ENCODE results near the gene DCDC2C.

DCDC2C gene

DNA sequence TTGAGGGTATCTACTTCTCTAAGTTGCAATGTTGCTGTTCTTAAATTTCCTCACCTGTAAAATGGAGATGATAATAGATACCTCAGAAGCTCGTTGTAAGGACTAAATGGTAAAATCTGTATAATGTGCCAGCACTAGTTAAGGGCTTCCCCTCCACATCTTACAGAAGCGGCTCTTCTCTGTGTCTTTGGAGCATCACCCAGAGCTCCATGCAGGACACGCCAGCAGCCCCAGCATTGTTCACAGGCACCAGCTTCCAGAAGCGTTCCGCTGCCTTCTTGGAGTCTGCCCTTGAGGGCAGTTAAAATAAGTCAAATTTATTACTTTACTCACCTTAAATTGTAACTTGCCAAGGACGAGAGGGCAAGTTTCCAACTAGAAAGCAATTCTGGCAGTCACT, 5.8 kb downstream of the DCDC2C start:
- DNase-seq (ENCODE audit: low spot score) = no peak

DNA sequence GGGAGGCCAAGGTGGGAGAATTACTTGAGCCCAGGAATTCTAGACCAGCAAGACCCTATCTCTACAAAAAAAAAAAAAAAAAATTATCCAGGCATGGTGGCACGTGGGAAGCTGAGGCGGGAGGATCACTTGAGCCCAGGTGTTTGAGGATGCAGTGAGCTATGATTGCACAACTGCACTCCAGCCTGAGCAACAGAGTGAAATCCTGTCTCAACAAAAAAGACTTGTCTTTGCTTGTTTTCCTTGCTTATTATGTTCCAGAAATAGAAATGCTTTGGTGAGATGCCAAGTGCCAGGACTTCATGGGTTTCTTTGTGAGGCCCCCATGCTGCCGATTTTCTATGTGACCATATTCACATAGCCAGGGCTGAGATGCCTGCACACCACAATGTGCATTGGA, 9.0 kb downstream of the DCDC2C start:
- DNase-seq (ENCODE audit: low spot score) = no peak

DNA sequence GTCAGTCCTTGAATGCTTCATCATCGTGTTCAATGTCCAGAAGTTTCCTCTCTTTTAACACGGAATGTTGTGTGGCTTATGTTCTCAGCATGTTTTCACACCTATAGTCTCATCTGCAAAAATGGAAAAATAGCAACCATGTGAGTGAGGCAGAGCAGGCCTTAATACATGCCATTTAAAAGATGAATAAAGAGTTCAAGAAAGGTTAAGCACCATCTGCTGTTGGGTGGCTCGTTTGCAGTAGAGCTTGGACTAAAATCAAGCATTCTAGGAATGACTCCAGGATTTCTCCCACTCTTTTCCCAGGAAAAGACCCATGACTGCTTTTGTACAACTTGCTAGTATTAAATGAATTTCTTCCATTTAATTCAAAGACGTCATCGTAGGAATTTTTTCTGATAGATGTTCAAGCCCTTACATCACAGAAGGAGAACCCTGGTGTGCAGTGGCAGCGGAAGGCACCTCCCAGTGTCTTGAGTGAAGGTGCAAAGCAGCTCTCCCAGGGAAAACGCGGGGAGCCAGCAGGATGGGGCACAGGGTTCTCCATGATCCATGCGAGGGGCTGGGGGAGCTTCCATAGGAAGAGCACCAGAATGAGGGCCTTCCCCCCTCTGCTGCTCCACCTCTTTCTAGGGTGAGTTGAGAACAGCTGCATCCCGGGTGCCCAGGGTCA, 9.6 kb downstream of the DCDC2C start:
- no peak for DNase-seq (ENCODE audit: low spot score)

DNA sequence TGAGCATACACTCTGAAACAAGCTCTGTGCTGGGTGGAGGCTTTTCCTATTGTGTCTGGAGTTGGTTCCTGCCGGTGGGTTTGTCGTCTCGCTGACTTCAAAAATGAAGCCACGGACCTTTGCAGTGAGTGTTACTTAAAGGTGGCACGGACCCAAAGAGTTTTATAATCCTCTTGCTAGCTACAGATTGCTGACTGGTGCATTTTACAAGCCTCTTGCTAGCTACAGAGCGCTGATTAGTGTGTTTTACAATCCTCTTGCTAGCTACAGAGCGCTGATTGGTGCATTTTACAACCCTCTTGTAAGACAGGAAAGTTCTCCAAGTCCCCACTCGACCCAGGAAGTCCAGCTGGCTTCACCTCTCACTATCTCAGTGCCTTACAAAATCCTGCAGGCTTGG, 15.3 kb downstream of the DCDC2C start:
- no peak for DNase-seq (ENCODE audit: low spot score)

DNA sequence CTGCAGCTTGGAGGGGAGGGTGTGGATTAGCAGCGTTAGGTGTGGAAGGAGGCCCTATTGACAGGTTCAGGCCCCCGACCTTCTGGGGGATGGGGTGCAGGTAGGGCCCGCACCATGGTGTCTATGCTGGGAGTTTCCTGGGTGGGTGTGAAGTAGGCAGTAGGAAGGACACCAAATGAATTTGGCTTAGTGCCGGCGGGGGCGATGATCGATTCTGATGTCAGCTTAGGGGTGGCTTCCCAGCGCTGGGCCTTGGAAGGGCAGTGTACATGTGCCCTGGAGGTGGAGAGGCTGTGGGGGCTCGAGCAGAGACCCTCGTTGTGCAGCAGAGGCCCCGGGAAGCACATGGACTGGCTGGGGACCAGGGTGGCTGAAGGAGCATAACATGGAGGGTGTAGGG, 21.6 kb downstream of the DCDC2C start:
- DNase-seq (ENCODE audit: low spot score) = no peak

DNA sequence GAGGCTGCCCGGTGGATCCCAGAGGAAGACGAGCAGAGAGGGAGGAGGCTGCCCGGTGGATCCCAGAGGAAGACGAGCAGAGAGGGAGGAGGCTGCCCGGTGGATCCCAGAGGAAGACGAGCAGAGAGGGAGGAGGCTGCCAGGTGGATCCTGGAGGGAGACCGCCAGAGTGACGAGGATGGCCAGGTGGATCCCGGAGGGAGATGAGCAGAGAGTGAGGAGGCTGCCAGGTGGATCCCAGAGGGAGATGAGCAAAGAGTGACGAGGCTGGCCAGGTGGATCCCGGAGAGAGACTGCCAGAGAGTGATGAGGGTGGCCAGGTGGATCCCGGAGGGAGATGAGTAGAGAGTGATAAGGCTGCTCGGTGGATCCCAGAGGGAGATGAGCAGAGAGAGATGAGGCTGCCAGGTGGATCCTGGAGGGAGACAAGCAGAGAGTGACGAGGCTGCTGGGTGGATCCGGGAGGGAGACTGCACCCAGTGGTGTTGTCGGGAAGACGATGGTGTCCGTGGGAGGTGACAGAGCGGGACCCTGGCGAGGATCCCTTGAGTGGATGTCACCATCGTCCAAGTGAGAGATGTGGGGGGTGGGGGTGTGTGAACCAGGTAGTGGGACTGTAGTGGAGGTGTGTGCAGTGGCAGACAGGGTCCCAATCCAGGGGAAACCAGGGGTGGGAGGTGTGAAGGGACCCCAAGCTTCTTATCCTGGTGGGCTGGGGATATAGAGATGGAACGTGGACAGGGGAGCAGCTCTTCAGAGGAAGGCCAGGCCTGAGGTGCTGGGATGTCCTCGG, 22.3 kb downstream of the DCDC2C start:
- DNase-seq (ENCODE audit: low spot score) = no peak

DNA sequence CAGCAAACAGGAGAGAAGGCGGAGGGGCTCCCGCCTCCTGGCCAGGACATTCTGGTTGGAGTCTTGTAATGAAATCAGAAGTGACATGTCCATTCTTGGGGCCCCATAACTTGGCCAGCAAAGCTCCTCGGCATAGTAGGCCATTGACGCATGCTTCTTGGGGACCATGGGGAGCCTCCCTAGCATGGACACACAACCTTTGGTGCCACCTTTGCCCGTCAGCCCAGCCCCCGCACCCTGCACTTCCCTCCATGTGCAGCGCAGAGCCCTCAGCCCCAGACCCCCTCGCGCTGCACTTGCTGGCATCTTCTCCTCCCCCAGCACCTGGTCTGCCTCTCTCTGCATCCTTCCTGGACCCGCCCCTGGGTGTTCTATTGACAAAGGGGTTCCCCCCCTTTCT, 23.1 kb downstream of the DCDC2C start:
- DNase-seq (ENCODE audit: low spot score) = no peak

DNA sequence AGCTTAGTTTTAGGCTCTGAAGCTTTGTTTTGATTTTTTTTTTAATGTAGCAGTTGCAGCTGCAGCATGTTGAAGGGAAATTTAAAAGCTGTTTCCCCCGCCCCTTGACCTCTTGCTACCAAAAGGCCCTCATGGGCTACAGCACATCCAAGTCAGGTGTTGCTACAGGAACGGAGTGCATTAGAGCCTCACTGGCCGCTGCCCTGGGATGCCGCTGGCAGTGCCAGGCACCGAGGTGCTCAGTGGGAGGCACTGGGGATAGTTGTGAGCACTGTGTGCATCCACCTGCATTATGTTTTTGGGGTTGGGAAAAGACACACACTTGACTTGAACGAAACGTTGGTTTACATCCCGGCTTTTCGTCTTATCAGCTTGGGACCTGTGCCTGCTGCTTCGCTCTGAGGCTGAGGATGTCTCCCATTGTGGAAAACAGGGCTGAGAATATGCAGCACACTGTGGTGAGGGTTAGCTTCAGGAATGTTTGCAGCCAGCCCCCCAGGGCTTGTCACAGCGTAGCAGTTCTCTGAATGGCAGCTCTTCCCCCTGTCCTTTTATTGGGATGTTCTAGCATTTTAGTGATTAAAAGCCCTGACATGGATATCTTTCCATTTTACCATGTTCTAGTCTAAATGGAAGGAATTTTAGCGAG, 24.1 kb downstream of the DCDC2C start:
- DNase-seq (ENCODE audit: low spot score) = no peak

DNA sequence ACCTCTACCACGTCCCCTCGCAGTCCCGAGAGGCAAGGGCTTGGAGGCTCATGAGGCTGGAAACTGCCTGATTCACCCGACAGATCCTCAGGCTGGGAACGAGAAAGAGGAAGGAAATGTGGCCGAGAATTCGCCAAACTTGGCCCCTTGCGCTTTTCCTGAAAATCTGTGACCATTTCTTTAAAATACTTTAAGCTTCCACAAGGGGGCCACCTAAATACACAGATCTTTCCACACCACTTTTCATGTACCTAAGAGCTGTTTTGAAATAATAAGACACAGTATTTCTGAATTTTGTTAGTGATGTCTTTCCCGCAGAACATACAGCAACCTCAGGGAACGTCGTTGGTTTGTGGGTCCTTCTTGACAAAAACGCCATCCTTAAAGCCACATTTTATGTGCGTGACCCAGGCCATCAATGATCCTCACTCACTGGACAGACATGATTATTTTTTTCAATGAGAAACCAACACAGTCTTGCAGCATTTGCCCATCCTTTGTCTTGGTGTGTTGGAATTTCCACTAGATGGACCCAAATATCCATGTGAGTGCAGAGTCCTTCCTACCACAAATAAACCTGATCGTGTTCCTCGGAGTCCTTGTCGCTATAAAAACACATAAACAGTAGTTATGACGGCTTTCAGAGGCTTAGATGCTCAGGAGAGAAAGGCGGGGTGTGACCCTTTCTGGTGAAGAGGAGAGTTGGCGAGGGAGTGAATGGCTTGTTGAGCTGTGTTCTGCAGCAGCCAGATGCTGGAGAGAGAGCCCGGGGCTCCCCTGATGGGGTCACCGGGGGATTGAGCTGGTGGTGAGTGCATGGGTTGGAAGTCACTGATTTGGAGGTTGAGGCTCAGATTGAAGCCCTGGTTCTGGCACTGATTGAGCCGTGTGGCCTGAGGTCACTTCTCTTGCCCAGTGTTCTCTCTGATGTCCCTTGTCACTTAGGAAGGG, 25.0 kb downstream of the DCDC2C start:
- DNase-seq (ENCODE audit: low spot score) = peak; percentile 24

DNA sequence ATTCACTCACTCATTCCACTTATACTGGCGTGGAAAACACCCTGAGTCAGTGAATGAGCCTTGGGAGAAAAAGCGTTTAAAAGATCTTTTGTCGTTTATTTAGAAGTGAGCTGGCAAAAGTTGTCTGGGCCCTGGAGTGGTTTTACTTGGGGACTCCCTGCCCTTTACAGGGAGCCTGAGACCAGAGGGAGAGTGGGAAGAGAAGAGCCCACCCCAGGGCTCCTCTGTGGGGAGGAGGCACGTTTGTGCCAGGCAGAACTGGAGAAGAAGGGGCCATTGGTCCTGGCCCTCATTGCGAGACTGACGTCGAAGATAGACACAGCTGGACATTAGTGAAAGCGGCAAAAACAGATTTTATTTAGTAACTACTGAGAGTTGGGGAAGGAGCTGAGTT, 25.7 kb downstream of the DCDC2C start:
- DNase-seq (ENCODE audit: low spot score) = no peak

DNA sequence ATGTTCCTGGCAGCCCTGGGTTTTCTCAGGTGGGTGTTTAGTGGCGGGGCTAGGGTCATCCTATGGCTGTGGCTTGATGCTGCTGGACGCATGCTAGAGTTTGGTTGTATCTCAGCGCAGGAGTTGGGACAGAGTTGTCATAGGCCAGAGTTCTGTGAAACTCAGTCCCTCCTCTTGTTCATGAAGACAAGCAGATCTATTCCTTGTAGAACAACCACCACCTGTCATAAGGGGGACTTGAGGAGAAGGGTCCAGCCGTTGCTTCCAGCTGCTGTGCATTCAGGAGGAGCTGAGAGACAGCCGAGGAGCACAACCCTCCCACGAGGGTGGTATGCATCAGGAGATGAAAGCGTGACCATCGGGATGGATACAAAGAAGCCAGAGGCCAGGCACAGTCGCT, 26.4 kb downstream of the DCDC2C start:
- DNase-seq (ENCODE audit: low spot score) = no peak

DNA sequence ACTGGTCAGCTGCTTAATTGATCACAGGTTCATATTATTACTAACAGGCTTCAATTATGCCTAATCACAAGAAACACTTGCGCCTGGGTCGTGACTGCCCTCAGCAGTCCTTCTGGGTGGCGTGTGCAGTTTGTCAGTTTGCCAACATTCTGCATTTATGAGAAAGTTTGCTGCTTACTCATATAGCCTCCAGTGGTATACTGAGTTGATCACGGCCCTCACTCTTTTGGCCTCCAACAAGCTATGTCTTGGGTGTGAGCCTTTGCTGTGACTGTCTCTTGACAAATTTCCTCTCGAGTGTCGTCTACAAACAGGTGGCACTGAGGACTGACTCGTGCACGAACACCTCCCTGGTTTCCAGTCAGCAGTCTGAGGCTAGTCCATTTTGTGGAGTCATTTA, 27.3 kb downstream of the DCDC2C start:
- DNase-seq (ENCODE audit: low spot score) = no peak

DNA sequence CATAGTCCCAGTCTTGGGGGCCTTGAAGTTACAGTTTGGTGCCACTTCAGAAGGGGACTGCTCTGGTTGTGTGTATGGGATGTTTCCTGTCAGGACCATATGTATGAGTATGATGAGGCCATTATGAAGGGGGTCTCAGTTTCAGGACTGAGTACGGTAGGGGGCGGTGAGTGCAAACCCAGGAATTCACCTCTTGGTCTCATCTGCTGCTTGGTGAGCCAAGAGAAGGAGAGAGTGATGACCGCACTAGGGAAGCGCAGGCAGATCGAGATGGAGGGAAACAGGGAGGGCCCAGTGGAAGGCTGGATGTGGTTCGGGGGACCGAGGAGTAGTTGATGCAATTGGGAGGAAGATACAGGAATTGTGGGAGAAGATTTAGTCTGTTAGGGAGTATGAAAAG, 28.5 kb downstream of the DCDC2C start:
- no peak for DNase-seq (ENCODE audit: low spot score)

DNA sequence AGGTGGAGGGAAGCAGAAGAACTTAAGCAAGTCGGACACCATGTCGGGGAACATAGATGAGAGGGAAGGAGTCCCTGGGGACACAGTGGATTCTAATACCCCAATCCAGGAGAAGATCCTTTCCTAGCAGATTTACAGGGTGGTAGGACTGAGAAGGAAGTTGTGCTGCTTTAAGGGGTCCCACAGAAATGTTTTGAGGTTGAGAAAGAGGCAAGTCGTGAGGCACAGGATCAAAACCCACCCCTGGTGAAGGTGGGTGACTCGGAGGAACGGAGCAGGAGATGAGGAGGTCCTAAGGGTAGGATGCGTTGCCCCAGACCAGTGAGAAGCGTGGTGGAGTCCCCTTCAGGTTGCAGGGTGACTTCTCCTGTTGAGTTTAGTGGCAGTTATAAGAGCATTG, 32.7 kb downstream of the DCDC2C start:
- no peak for DNase-seq (ENCODE audit: low spot score)

DNA sequence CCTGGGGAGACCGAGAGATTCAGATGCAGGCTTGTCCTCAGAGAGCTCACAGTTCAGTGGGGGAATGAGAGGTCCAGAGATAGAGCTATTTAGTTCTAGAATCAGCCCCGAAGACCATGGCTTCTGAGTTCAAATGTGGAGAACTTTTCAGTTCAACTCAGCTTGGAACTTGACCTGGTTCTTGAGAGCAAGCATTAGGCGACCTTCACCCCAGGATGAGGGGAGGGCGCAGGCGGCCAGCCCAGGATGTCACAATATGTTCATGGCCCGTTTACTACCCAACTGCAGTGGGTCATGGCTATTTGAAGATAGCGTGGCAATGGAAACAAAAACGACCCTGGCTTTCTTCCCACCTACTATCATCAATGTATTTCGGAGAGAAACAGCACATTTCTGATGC, 33.8 kb downstream of the DCDC2C start:
- no peak for DNase-seq (ENCODE audit: low spot score)

DNA sequence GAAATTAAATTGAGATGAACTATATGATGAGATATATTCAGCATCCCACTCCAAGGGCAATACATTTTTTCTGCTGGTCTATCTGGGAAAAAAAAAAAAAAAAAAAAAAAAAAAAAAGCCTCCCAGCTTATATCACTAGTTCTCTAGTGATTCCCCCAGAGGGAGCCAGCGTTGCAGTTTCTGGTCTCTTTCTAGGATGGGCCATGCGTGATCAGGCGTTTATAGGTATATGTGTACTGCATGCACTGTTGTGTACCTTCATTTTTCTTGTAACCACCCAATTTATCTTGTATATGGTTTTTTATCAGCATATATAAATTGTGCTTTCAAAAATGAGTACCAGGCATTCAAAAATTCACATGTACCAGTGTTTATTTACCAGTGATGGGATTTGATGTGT, 35.1 kb downstream of the DCDC2C start:
- no peak for DNase-seq (ENCODE audit: low spot score)

DNA sequence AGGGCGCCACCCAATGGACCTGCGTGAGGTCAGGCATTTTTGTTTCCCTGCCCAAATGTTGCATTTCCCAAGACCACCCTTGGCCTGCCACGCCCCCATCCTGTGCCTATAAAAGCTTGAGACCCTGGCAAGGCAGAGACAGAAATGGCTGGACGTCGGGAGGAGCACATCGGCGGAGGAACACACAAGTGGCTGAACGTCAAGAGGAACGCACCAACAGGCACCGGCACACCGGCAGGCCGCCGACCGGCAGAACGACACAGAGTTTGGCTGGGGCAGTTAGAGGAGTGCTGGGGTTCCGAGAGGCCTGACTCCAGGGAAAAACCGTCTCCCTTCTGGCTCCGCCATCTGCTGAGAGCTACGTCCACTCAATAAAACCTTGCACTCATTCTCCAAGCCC, 35.9 kb downstream of the DCDC2C start:
- DNase-seq (ENCODE audit: low spot score) = no peak

DNA sequence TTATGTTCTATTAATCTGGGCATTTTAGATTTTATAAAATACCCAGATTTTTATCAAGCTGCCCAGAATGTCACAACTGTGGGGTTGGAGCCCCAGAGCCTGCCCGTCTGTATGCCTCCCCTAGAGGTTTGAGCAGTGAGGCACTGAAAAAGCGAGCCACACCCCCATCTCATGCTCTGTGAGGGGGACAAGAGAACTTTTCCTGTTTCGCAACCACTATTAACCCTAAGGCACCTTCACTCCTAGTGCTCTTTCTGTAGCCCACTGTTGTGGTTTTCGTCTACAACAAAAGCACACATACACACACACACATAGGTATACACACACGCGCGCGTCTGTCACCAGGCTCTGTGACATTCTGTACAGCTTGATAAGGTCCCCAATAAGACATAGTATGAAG, 38.0 kb downstream of the DCDC2C start:
- DNase-seq (ENCODE audit: low spot score) = no peak

DNA sequence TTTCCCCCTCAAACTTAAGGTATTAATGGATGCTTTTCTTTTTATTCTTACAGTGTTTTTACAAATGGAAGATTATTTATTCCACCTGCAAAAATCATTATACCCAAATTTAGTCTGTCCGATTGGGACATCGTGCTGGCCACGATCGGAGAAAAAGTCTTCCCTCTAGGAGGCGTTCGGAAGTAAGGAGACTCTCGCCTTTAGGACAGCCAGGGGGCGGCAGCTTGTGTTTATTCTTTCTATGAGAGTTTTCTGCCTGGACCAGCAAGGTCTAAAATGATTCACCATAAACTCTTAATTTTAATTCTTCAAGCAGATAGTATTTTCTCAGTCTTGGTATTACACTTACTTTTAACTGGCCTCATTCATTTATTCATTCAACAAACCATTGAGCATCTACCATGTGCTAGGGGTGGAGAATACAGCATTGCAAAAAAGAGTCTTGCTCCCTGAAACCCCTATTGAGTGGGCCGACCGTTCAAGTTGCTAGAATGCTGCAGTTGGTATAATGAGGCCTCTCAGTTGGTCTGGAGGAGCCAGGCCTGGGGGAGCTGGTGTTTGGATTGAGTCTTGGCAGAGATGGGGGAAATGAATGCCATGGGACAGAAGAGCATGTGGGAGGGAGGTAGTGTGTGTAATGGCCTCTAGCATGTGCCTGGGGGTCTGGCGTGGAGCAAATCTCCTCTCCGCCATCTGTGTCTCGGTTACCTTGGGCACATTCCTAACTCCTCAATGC, 38.7 kb downstream of the DCDC2C start:
- no peak for DNase-seq (ENCODE audit: low spot score)

DNA sequence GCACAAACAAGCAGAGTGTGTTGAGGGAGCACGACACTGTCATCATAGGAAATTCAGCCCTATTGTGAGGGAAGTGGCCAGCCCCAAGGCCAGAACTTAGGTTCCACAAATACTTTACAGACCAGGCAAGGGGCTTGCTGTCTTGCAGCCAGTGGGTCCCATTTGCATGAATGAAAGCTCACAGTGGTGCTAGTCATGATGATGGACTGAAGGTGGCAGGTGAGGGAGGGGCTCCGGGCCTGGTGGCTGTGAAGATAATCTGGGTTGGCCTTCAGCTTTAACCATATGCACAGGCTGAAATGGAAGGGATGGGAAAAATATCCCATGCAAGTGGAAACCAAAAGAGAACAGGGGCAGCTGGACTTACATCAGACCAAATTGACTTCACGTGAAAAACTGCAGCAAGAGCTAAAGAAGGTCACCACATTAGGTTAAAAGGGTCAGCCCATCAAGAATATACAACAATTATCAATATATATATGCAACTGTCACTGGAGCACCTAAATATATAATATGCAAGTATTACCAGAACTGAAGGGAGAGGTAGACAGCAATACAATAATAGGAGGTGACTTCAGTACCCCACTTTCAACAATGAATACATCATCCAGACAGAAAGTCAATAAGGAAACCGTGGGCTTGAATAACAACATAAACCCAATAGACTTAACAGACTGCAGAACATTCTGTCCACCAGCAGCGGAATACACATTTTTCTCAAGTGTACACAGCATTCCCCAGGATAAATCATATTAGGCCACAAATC, 39.6 kb downstream of the DCDC2C start:
- DNase-seq (ENCODE audit: low spot score) = no peak

All from globus pallidus (tissue), 1 donor.